HEK293 (cell line): Measurements from ENCODE around the gene ANKFN1.

Experiments used
- CTCF ChIP-seq: fragments of 450-650 bp; formaldehyde crosslinking; IDR thresholded peaks from 2 replicates; pipeline ENCODE4 v1.5.1; 2016; ENCODE audit warnings: missing biosample characterization, missing genetic modification characterization
- MYNN ChIP-seq: fragments of 450-650 bp; formaldehyde crosslinking; IDR thresholded peaks from 2 replicates; pipeline ENCODE4 v1.5.1; 2016; ENCODE audit warnings: missing biosample characterization, missing genetic modification characterization, borderline replicate concordance
- PBX3 ChIP-seq: sonication (generic); formaldehyde crosslinking; IDR thresholded peaks from 2 replicates; pipeline ENCODE4 v1.8.1; 2022; ENCODE audit warnings: mild to moderate bottlenecking, moderate library complexity, missing genetic modification reagents
- ZXDB ChIP-seq: fragments of 450-650 bp; formaldehyde crosslinking; IDR thresholded peaks from 2 replicates; pipeline ENCODE4 v1.5.1; 2016; ENCODE audit warnings: missing biosample characterization, missing genetic modification characterization

GRCh38 chr17:56486732-56487131 is 333.5 kb downstream of the ANKFN1 start:
- TF ChIP-seq CTCF (tag by site-specific recombination), result no peak
- no peak for TF ChIP-seq MYNN (tag by site-specific recombination)
- TF ChIP-seq PBX3 (CRISPR knock-in tag), result no peak
- no peak for TF ChIP-seq ZXDB (tag by site-specific recombination)
